Measurements from ENCODE around the gene SPTLC3. TPM values are rescaled to one million over a fixed set of nuclear protein-coding genes. Genes with fewer than 3 reads are reported as not detected.

Gene SPTLC3
- total and polyA plus RNA-seq, 7 experiments from 2014 or later = 0.24 to 2.4 (median 0.73) TPM

GRCh38 chr20:12984069-12984765, 24.6 kb upstream of the SPTLC3 start:
- H3K4me1 ChIP-seq (ENCODE audit: control insufficient read depth in 2 of 2, insufficient read depth in 2 of 2, low read length in 2 of 2) = no peaks in the 10 kb centered on the region
- no peak for ATAC-seq
- Mint-ChIP-seq H3K27ac (no peak overlapping the region), H3K9me3 (peaks cover 0 to 3% (median 0%) of the 10 kb centered on the region in 11 donors), H3K4me3 (no peak overlapping the region), H3K36me3 (no peaks in the 10 kb centered on the region), H3K4me1 (peaks cover 0 to 3% (median 0%) of the 10 kb centered on the region in 7 donors), H3K27me3 (peaks cover 0 to 26% (median 18%) of the 10 kb centered on the region in 5 donors)
- H3K27me3 ChIP-seq (ENCODE audit: control insufficient read depth in 2 of 2, insufficient read depth in 2 of 2, low read length in 2 of 2) = no peaks in the 10 kb centered on the region
- intact Hi-C loops (cut with micrococcal nuclease) = no loop called here
- no peaks in the 10 kb centered on the region for H3K9me3 ChIP-seq (ENCODE audit: control insufficient read depth in 2 of 3, low read length in 3 of 3)
- no peak overlapping the region for H3K4me3 ChIP-seq (ENCODE audit: low read length)
- no peaks in the 10 kb centered on the region for H3K36me3 ChIP-seq (ENCODE audit: control insufficient read depth in 2 of 3, insufficient read depth in 3 of 3, low read length in 3 of 3)
- CTCF ChIA-PET = no interaction called here
- POLR2A ChIA-PET = no interaction called here
- DNase-seq = no peak
- H3K27ac ChIP-seq (ENCODE audit: low read depth, low read length) = no peak overlapping the region

GRCh38 chr20:12984863-12985262, 23.9 kb upstream of the SPTLC3 start:
- no peaks in the 10 kb centered on the region for H3K9me3 ChIP-seq (ENCODE audit: control insufficient read depth in 2 of 3, low read length in 3 of 3)
- ChIA-PET CTCF (no interaction called here), POLR2A (no interaction called here)
- H3K27ac ChIP-seq (ENCODE audit: low read depth, low read length) = no peak overlapping the region
- intact Hi-C loops (cut with micrococcal nuclease) = no loop called here
- H3K36me3 ChIP-seq (ENCODE audit: control insufficient read depth in 2 of 3, insufficient read depth in 3 of 3, low read length in 3 of 3) = no peaks in the 10 kb centered on the region
- no peaks in the 10 kb centered on the region for H3K4me1 ChIP-seq (ENCODE audit: control insufficient read depth in 2 of 2, insufficient read depth in 2 of 2, low read length in 2 of 2)
- H3K4me3 ChIP-seq (ENCODE audit: low read length) = no peak overlapping the region
- H3K27me3 Mint-ChIP-seq = peaks cover 0 to 19% (median 11%) of the 10 kb centered on the region in 5 donors
- no peak overlapping the region for H3K27ac Mint-ChIP-seq
- no peak overlapping the region for H3K4me3 Mint-ChIP-seq
- peaks cover 0 to 3% (median 0%) of the 10 kb centered on the region in 7 donors for H3K4me1 Mint-ChIP-seq
- no peaks in the 10 kb centered on the region for H3K27me3 ChIP-seq (ENCODE audit: control insufficient read depth in 2 of 2, insufficient read depth in 2 of 2, low read length in 2 of 2)
- no peak for DNase-seq
- no peaks in the 10 kb centered on the region for H3K36me3 Mint-ChIP-seq
- no peak for ATAC-seq
- peaks cover 0 to 3% (median 0%) of the 10 kb centered on the region in 11 donors for H3K9me3 Mint-ChIP-seq

GRCh38 chr20:12987261-12987660, 21.5 kb upstream of the SPTLC3 start:
- Histone ChIP-seq H3K9me3 (ENCODE audit: control insufficient read depth in 2 of 3, low read length in 3 of 3) (no peaks in the 10 kb centered on the region), H3K4me1 (ENCODE audit: control insufficient read depth in 2 of 2, insufficient read depth in 2 of 2, low read length in 2 of 2) (no peaks in the 10 kb centered on the region), H3K4me3 (ENCODE audit: low read length) (no peak overlapping the region), H3K27ac (ENCODE audit: low read depth, low read length) (no peak overlapping the region), H3K36me3 (ENCODE audit: control insufficient read depth in 2 of 3, insufficient read depth in 3 of 3, low read length in 3 of 3) (no peaks in the 10 kb centered on the region), H3K27me3 (ENCODE audit: control insufficient read depth in 2 of 2, insufficient read depth in 2 of 2, low read length in 2 of 2) (no peaks in the 10 kb centered on the region)
- CTCF ChIA-PET = interaction anchor here (0.6 kb wide), 1 partner anchor 53 kb away, joined by 3 read pairs; no protein-coding TSS in a partner anchor
- no peak for DNase-seq
- Mint-ChIP-seq H3K9me3 (peaks cover 0 to 3% (median 0%) of the 10 kb centered on the region in 11 donors), H3K27me3 (peaks cover 0 to 17% (median 10%) of the 10 kb centered on the region in 5 donors), H3K36me3 (no peaks in the 10 kb centered on the region), H3K4me1 (peaks cover 0 to 3% (median 0%) of the 10 kb centered on the region in 7 donors), H3K27ac (no peak overlapping the region), H3K4me3 (no peak overlapping the region)
- ATAC-seq = no peak
- intact Hi-C loops (cut with micrococcal nuclease) = no loop called here
- POLR2A ChIA-PET = interaction anchor here (0.8 kb wide), 1 partner anchor 531 kb away, joined by 3 read pairs; no protein-coding TSS in a partner anchor

- no peaks in the 10 kb centered on the region for H3K4me1 Mint-ChIP-seq
- no peak overlapping the region for H3K4me3 Mint-ChIP-seq
- Histone ChIP-seq H3K9me3 (ENCODE audit: control insufficient read depth in 2 of 3, low read length in 3 of 3) (no peaks in the 10 kb centered on the region), H3K27me3 (ENCODE audit: control insufficient read depth in 2 of 2, insufficient read depth in 2 of 2, low read length in 2 of 2) (no peaks in the 10 kb centered on the region), H3K4me3 (ENCODE audit: low read length) (no peak overlapping the region), H3K36me3 (ENCODE audit: control insufficient read depth in 2 of 3, insufficient read depth in 3 of 3, low read length in 3 of 3) (no peaks in the 10 kb centered on the region), H3K27ac (ENCODE audit: low read depth, low read length) (no peak overlapping the region), H3K4me1 (ENCODE audit: control insufficient read depth in 2 of 2, insufficient read depth in 2 of 2, low read length in 2 of 2) (no peaks in the 10 kb centered on the region)
- peaks cover 0 to 13% (median 10%) of the 10 kb centered on the region in 5 donors for H3K27me3 Mint-ChIP-seq
- DNase-seq (no peak), ATAC-seq (no peak)
- CTCF ChIA-PET = no interaction called here
- POLR2A ChIA-PET = no interaction called here
- no peaks in the 10 kb centered on the region for H3K36me3 Mint-ChIP-seq
- no peak overlapping the region for H3K27ac Mint-ChIP-seq
- H3K9me3 Mint-ChIP-seq = peaks cover 0 to 6% (median 0%) of the 10 kb centered on the region in 11 donors
- intact Hi-C loops (cut with micrococcal nuclease) = no loop called here
Measured at GRCh38 chr20:12989586-12990115, 19.1 kb upstream of the SPTLC3 start.

GRCh38 chr20:12997128-12997655, 11.6 kb upstream of the SPTLC3 start:
- Mint-ChIP-seq H3K27me3 (peaks cover 0 to 13% (median 0%) of the 10 kb centered on the region in 5 donors), H3K36me3 (no peaks in the 10 kb centered on the region), H3K4me3 (no peak overlapping the region), H3K9me3 (peaks cover 0 to 5% (median 0%) of the 10 kb centered on the region in 11 donors), H3K27ac (no peak overlapping the region), H3K4me1 (no peaks in the 10 kb centered on the region)
- H3K9me3 ChIP-seq (ENCODE audit: control insufficient read depth in 2 of 3, low read length in 3 of 3) = no peaks in the 10 kb centered on the region
- H3K27ac ChIP-seq (ENCODE audit: low read depth, low read length) = no peak overlapping the region
- CTCF ChIA-PET = no interaction called here
- no peaks in the 10 kb centered on the region for H3K36me3 ChIP-seq (ENCODE audit: control insufficient read depth in 2 of 3, insufficient read depth in 3 of 3, low read length in 3 of 3)
- intact Hi-C loops (cut with micrococcal nuclease) = no loop called here
- no peak overlapping the region for H3K4me3 ChIP-seq (ENCODE audit: low read length)
- ATAC-seq (no peak), DNase-seq (no peak)
- POLR2A ChIA-PET = no interaction called here
- H3K27me3 ChIP-seq (ENCODE audit: control insufficient read depth in 2 of 2, insufficient read depth in 2 of 2, low read length in 2 of 2) = no peaks in the 10 kb centered on the region
- no peaks in the 10 kb centered on the region for H3K4me1 ChIP-seq (ENCODE audit: control insufficient read depth in 2 of 2, insufficient read depth in 2 of 2, low read length in 2 of 2)

GRCh38 chr20:12998046-12998445, 10.7 kb upstream of the SPTLC3 start:
- CTCF ChIA-PET = no interaction called here
- no peaks in the 10 kb centered on the region for H3K9me3 ChIP-seq (ENCODE audit: control insufficient read depth in 2 of 3, low read length in 3 of 3)
- no peak overlapping the region for H3K4me3 Mint-ChIP-seq
- no peaks in the 10 kb centered on the region for H3K36me3 ChIP-seq (ENCODE audit: control insufficient read depth in 2 of 3, insufficient read depth in 3 of 3, low read length in 3 of 3)
- no peaks in the 10 kb centered on the region for H3K27me3 ChIP-seq (ENCODE audit: control insufficient read depth in 2 of 2, insufficient read depth in 2 of 2, low read length in 2 of 2)
- H3K4me1 Mint-ChIP-seq = no peaks in the 10 kb centered on the region
- no peak overlapping the region for H3K27ac ChIP-seq (ENCODE audit: low read depth, low read length)
- no peak for ATAC-seq
- no peaks in the 10 kb centered on the region for H3K36me3 Mint-ChIP-seq
- POLR2A ChIA-PET = no interaction called here
- no peak overlapping the region for H3K4me3 ChIP-seq (ENCODE audit: low read length)
- peaks cover 0 to 5% (median 0%) of the 10 kb centered on the region in 11 donors for H3K9me3 Mint-ChIP-seq
- H3K27me3 Mint-ChIP-seq = peaks cover 0 to 13% (median 0%) of the 10 kb centered on the region in 5 donors
- intact Hi-C loops (cut with micrococcal nuclease) = no loop called here
- no peak for DNase-seq
- no peaks in the 10 kb centered on the region for H3K4me1 ChIP-seq (ENCODE audit: control insufficient read depth in 2 of 2, insufficient read depth in 2 of 2, low read length in 2 of 2)
- H3K27ac Mint-ChIP-seq = no peak overlapping the region

- POLR2A ChIA-PET = no interaction called here
- intact Hi-C loops (cut with micrococcal nuclease) = no loop called here
- DNase-seq = no peak
- Histone ChIP-seq H3K9me3 (ENCODE audit: control insufficient read depth in 2 of 3, low read length in 3 of 3) (no peaks in the 10 kb centered on the region), H3K27me3 (ENCODE audit: control insufficient read depth in 2 of 2, insufficient read depth in 2 of 2, low read length in 2 of 2) (no peaks in the 10 kb centered on the region), H3K36me3 (ENCODE audit: control insufficient read depth in 2 of 3, insufficient read depth in 3 of 3, low read length in 3 of 3) (no peaks in the 10 kb centered on the region), H3K4me3 (ENCODE audit: low read length) (no peak overlapping the region), H3K27ac (ENCODE audit: low read depth, low read length) (no peak overlapping the region), H3K4me1 (ENCODE audit: control insufficient read depth in 2 of 2, insufficient read depth in 2 of 2, low read length in 2 of 2) (no peaks in the 10 kb centered on the region)
- peaks cover 0 to 5% (median 0%) of the 10 kb centered on the region in 11 donors for H3K9me3 Mint-ChIP-seq
- H3K4me1 Mint-ChIP-seq = no peaks in the 10 kb centered on the region
- no peak for ATAC-seq
- peaks cover 0 to 13% (median 0%) of the 10 kb centered on the region in 5 donors for H3K27me3 Mint-ChIP-seq
- no peaks in the 10 kb centered on the region for H3K36me3 Mint-ChIP-seq
- CTCF ChIA-PET = no interaction called here
- H3K4me3 Mint-ChIP-seq = no peak overlapping the region
- no peak overlapping the region for H3K27ac Mint-ChIP-seq
Measured at GRCh38 chr20:12999201-12999600, 9.6 kb upstream of the SPTLC3 start.
